Measurements from ENCODE around the gene SFMBT2.

SFMBT2 gene

DNA sequence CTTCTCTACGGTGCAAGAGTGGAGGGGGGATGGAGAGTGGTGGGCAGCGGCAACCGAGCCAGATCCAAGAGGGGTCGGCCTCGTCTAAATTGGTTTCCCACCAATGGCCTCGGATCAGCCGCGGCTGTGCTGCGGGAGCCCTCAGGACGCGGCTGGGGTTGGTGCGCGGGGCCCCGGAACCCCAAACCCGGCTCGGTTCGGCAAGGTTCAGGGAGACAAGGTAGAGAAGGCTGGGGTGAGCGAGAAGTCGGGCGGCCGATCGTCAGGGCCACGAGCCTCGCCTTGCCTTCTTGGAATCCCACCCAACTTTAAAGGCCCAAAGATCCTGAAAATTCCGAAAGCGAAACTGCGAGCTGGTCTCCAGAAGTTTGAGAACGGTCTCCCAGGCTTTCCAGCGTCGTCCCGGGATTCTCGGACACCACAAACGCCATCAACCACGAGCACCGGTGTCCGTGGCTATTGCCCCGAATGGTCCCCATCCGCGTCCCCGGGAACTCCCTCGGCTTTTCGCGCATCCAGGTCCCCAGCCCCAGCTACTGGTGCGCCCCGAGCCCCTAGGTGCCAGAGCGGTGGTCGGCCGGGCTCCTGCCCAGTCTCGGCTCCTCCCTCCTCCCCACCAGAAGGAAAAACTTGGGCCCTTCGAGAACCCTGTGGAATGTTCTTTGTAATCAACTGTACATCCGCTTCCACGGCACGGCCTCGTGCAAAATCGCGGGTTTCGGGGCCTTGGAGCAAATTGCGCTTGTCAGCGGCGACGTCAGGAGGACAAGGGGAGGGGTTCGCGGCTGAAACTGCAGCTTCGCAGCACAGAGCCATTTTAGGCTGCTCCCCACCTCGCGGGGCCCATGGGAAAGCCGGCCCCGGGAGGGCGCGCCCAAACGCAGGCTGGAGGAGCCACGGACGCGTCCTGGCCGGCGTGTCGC lies 3.2 kb downstream of the SFMBT2 start:
- no peak for DNase-seq (ENCODE audit: extremely low spot score)
- CTCF ChIA-PET: interaction anchor here (0.7 to 1.7 kb wide), 2 partner anchors 49 to 106 kb away, joined by 3 to 7 read pairs; no protein-coding TSS in a partner anchor
- POLR2A ChIA-PET: interaction anchor here (0.8 to 1.1 kb wide), 4 partner anchors 37 to 110 kb away, joined by 3 read pairs; no protein-coding TSS in a partner anchor
- TF ChIP-seq L3MBTL2 (conservative IDR thresholded peaks at IDR 0.05): peak; percentile 48; the same call in 1 of the 2 replicates
- no peak for TF ChIP-seq HDGF (IDR thresholded peaks at IDR 0.05; ENCODE audit: borderline replicate concordance)

DNA sequence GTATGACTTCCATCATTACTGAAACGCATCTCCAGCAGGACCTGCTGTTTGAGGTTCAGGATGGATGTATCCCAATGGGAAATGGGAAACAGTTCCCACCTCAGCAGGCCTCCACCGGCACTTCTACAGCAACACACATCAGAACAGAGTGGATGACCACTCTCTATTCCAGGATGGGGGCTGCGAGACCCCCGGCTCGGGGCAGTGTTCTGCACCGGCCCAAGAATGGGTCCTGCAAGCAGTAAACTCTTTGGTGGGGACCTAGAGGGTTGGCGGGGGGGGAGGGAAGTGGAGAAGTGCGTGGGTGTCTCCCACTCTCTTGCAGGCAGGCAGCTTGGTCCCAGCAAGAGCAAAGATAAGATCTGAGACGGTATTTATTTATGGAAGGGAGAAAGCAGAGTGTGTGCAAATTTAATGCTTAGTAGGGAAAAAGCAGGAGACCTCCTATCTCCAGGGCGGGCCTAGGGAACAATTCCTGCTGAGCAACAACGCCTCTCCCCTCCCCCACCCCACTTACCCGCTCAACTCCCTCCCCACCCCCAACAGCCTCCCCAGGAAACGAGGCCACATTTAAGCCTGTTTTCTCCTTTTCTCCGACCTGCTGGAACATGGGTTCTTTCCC lies 4.0 kb downstream of the SFMBT2 start:
- no peak for TF ChIP-seq ZNF384 (IDR thresholded peaks at IDR 0.05)
- no peak for TF ChIP-seq SP1 (IDR thresholded peaks at IDR 0.05)
- no peak for TF ChIP-seq L3MBTL2 (conservative IDR thresholded peaks at IDR 0.05)
- TF ChIP-seq, protein P1, sequence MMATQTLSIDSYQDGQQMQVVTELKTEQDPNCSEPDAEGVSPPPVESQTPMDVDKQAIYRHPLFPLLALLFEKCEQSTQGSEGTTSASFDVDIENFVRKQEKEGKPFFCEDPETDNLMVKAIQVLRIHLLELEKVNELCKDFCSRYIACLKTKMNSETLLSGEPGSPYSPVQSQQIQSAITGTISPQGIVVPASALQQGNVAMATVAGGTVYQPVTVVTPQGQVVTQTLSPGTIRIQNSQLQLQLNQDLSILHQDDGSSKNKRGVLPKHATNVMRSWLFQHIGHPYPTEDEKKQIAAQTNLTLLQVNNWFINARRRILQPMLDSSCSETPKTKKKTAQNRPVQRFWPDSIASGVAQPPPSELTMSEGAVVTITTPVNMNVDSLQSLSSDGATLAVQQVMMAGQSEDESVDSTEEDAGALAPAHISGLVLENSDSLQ (IDR thresholded peaks at IDR 0.05): no peak
- no peak for TF ChIP-seq FOXA1 (IDR thresholded peaks at IDR 0.05)
- no peak for TF ChIP-seq TARDBP (IDR thresholded peaks at IDR 0.05)
- no peak for TF ChIP-seq FOXM1 (IDR thresholded peaks at IDR 0.05; ENCODE audit: borderline replicate concordance)
- TF ChIP-seq ELF4 (IDR thresholded peaks at IDR 0.05): no peak
- TF ChIP-seq LEF1 (IDR thresholded peaks at IDR 0.05; ENCODE audit: borderline replicate concordance): no peak
- TF ChIP-seq HDGF (IDR thresholded peaks at IDR 0.05; ENCODE audit: borderline replicate concordance): no peak
- no peak for TF ChIP-seq CTBP1 (IDR thresholded peaks at IDR 0.05; ENCODE audit: borderline replicate concordance)
- TF ChIP-seq ARNT (IDR thresholded peaks at IDR 0.05): no peak
- no peak for TF ChIP-seq FOXK2 (IDR thresholded peaks at IDR 0.05)
- no peak for TF ChIP-seq NFRKB (IDR thresholded peaks at IDR 0.05)
- TF ChIP-seq BHLHE40 (IDR thresholded peaks at IDR 0.05; ENCODE audit: borderline replicate concordance): no peak
- no peak for TF ChIP-seq SUZ12 (IDR thresholded peaks at IDR 0.05)
- CTCF ChIA-PET: no interaction called here
- POLR2A ChIA-PET: no interaction called here
- peak; percentile 54 for DNase-seq (ENCODE audit: extremely low spot score)

DNA sequence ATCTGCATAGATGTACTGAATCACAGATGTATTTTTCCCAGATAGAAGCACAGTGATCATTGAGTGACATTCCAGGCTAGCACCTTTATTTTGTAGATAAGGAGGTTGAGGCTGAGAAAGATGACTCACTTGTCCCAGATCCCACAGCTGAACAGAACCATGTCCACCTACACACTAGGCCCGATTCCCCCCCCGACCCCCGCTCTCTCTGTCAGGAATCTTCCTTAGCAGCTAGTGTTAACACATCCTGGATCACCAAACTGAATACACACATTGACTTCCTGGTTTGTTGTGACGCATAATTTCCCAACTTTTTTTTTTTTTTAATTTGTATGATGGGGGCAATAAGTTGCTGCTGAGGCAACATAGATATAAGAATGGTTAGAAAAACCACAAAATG lies 5.2 kb downstream of the SFMBT2 start:
- POLR2A ChIA-PET: no interaction called here
- no peak for TF ChIP-seq LEF1 (IDR thresholded peaks at IDR 0.05; ENCODE audit: borderline replicate concordance)
- TF ChIP-seq ZNF384 (IDR thresholded peaks at IDR 0.05): no peak
- CTCF ChIA-PET: no interaction called here
- DNase-seq (ENCODE audit: extremely low spot score): no peak

DNA sequence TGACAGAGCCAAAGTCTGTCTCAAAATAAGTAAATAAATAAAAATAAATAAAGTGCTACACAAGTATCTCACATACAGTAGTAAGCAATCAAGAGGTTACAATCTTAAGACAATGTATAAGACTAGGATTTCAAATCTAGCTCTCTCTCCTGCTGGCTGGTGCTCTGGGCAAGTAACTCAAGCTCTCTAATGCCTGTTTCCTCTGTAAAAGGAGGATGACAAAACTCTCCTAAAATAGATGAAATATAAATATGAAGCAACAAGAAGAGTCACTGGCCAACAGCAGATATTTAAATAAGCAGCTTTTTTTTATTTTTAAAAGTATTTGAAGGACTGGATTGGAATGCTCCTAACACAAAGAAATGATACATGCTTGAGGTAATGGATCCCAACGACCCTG lies 7.2 kb downstream of the SFMBT2 start:
- TF ChIP-seq FOXK2 (IDR thresholded peaks at IDR 0.05) (no peak), ELF4 (IDR thresholded peaks at IDR 0.05) (no peak), ARNT (IDR thresholded peaks at IDR 0.05) (no peak), SUZ12 (IDR thresholded peaks at IDR 0.05) (no peak), LEF1 (IDR thresholded peaks at IDR 0.05; ENCODE audit: borderline replicate concordance) (no peak), L3MBTL2 (conservative IDR thresholded peaks at IDR 0.05) (no peak), FOXM1 (IDR thresholded peaks at IDR 0.05; ENCODE audit: borderline replicate concordance) (no peak), NFRKB (IDR thresholded peaks at IDR 0.05) (no peak), TARDBP (IDR thresholded peaks at IDR 0.05) (no peak), CTBP1 (IDR thresholded peaks at IDR 0.05; ENCODE audit: borderline replicate concordance) (no peak), HDGF (IDR thresholded peaks at IDR 0.05; ENCODE audit: borderline replicate concordance) (no peak), FOXA1 (IDR thresholded peaks at IDR 0.05) (no peak), SP1 (IDR thresholded peaks at IDR 0.05) (no peak), BHLHE40 (IDR thresholded peaks at IDR 0.05; ENCODE audit: borderline replicate concordance) (no peak), ZNF384 (IDR thresholded peaks at IDR 0.05) (no peak)
- TF ChIP-seq, protein P1 (IDR thresholded peaks at IDR 0.05): no peak
- POLR2A ChIA-PET: no interaction called here
- CTCF ChIA-PET: no interaction called here
- DNase-seq (ENCODE audit: extremely low spot score): no peak

DNA sequence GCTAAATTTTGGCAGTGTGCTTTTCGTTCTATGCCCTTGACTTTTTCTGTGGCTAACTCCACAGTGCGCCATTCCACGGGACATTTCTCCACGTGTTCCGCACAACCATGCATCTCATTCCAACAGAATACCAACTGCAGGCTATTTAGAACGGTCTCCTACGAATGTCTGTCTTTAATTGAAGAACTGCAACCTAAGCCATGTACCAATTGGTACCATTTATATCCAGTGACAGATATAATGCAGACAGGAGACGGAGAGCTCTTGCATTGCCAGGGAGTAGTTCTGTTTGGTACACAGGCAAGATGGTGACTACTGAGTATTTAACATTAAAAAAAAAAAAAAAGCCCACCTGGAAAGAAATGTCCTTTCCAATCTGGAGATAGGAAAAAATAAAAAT lies 9.1 kb downstream of the SFMBT2 start:
- no peak for DNase-seq (ENCODE audit: extremely low spot score)
- CTCF ChIA-PET: no interaction called here
- POLR2A ChIA-PET: no interaction called here
- no peak for TF ChIP-seq CTBP1 (IDR thresholded peaks at IDR 0.05; ENCODE audit: borderline replicate concordance)
- TF ChIP-seq TARDBP (IDR thresholded peaks at IDR 0.05): no peak
- TF ChIP-seq FOXK2 (IDR thresholded peaks at IDR 0.05): no peak
- TF ChIP-seq HDGF (IDR thresholded peaks at IDR 0.05; ENCODE audit: borderline replicate concordance): no peak
- no peak for TF ChIP-seq SP1 (IDR thresholded peaks at IDR 0.05)
- TF ChIP-seq LEF1 (IDR thresholded peaks at IDR 0.05; ENCODE audit: borderline replicate concordance): no peak
- no peak for TF ChIP-seq NFRKB (IDR thresholded peaks at IDR 0.05)
- TF ChIP-seq SUZ12 (IDR thresholded peaks at IDR 0.05): no peak

DNA sequence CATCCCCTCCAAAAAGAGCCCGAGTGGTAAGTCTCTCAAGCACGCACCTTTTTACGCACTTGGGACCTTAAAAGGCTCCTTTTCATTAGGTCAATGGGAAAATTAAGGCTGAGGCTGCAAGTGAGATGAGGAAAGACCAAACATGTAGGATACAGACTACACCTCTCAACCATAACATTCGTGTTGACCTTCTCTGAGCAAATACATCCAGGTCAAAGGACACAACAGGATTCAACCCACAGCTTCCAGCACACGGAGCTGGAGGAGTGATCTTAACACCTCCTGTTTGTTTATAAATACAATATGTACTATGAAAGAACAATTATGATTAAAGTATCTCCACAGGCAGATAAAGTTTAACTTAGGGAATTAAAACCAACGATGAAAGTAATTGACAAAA lies 9.7 kb downstream of the SFMBT2 start:
- ChIA-PET POLR2A (no interaction called here), CTCF (no interaction called here)
- TF ChIP-seq NFRKB (IDR thresholded peaks at IDR 0.05): no peak
- TF ChIP-seq BHLHE40 (IDR thresholded peaks at IDR 0.05; ENCODE audit: borderline replicate concordance): no peak
- no peak for TF ChIP-seq FOXA1 (IDR thresholded peaks at IDR 0.05)
- TF ChIP-seq ARNT (IDR thresholded peaks at IDR 0.05): no peak
- TF ChIP-seq CTBP1 (IDR thresholded peaks at IDR 0.05; ENCODE audit: borderline replicate concordance): no peak
- TF ChIP-seq FOXM1 (IDR thresholded peaks at IDR 0.05; ENCODE audit: borderline replicate concordance): no peak
- TF ChIP-seq, protein P1 (IDR thresholded peaks at IDR 0.05): no peak
- TF ChIP-seq TARDBP (IDR thresholded peaks at IDR 0.05): no peak
- no peak for TF ChIP-seq L3MBTL2 (conservative IDR thresholded peaks at IDR 0.05)
- TF ChIP-seq LEF1 (IDR thresholded peaks at IDR 0.05; ENCODE audit: borderline replicate concordance): no peak
- TF ChIP-seq SUZ12 (IDR thresholded peaks at IDR 0.05): no peak
- TF ChIP-seq ELF4 (IDR thresholded peaks at IDR 0.05): no peak
- no peak for TF ChIP-seq SP1 (IDR thresholded peaks at IDR 0.05)
- TF ChIP-seq FOXK2 (IDR thresholded peaks at IDR 0.05): no peak
- no peak for DNase-seq (ENCODE audit: extremely low spot score)

Measured in HEK293T (cell line).